HepG2 (cell line): Measurements from ENCODE around the gene ZNF341. TPM values are rescaled to one million over a fixed set of nuclear protein-coding genes. Genes with fewer than 3 reads are reported as not detected.
A peak's percentile ranks its signal among the peaks of the same experiment; 100 is the strongest.

Experiments
- ARNTL ChIP-seq: sonication (generic); formaldehyde crosslinking; IDR thresholded peaks from 2 replicates; pipeline ENCODE4 v1.4.0; 2020; ENCODE audit warnings: mild to moderate bottlenecking, missing genetic modification reagents
- CBFB ChIP-seq: sonication (generic); formaldehyde crosslinking; IDR thresholded peaks from 2 replicates; pipeline ENCODE4 v1.4.0; 2020; ENCODE audit warnings: missing genetic modification reagents
- CBX5 ChIP-seq: sonication (generic); formaldehyde crosslinking; IDR thresholded peaks from 2 replicates; pipeline ENCODE4 v1.4.0; 2020; ENCODE audit warnings: missing genetic modification reagents, borderline replicate concordance
- CREM ChIP-seq, 2 experiments: sonication (generic) in 1 of 2; formaldehyde crosslinking in 1 of 2; IDR thresholded peaks; 2 replicates each; pipeline versions ENCODE4 v1.4.0 to v1.6.1; 2016 to 2020; ENCODE audit warnings: antibody characterized with exemption in 1 of 2, mild to moderate bottlenecking in 1 of 2, missing genetic modification reagents in 1 of 2
- HNRNPH1 ChIP-seq: fragments of 200-400 bp; formaldehyde crosslinking; optimal IDR thresholded peaks from 2 replicates; pipeline ENCODE3; 2017; ENCODE audit warnings: mild to moderate bottlenecking, low read depth, low read length
- HOXA9 ChIP-seq: sonication (generic); formaldehyde crosslinking; IDR thresholded peaks from 2 replicates; pipeline ENCODE4 v1.8.1; 2022; ENCODE audit warnings: missing genetic modification reagents, mild to moderate bottlenecking, moderate library complexity, borderline replicate concordance
- KDM5B ChIP-seq: sonication (generic); formaldehyde crosslinking; IDR thresholded peaks from 2 replicates; pipeline ENCODE4 v1.4.0; 2020; ENCODE audit warnings: missing genetic modification reagents, mild to moderate bottlenecking, borderline replicate concordance
- PCBP2 ChIP-seq: fragments of 200-400 bp; formaldehyde crosslinking; optimal IDR thresholded peaks from 2 replicates; pipeline ENCODE3; 2018; ENCODE audit warnings: low read length, low read depth; ENCODE audit not compliant: poor library complexity, severe bottlenecking
- RAD21 ChIP-seq: fragments of 450-650 bp; formaldehyde crosslinking; IDR thresholded peaks from 2 replicates; pipeline ENCODE4 v1.5.0; 2020; ENCODE audit warnings: mild to moderate bottlenecking
- SRY ChIP-seq: sonication (generic); formaldehyde crosslinking; IDR thresholded peaks from 2 replicates; pipeline ENCODE4 v1.8.0; 2022; ENCODE audit warnings: mild to moderate bottlenecking, missing genetic modification reagents
- TAF15 ChIP-seq: fragments of 200-400 bp; formaldehyde crosslinking; IDR thresholded peaks from one replicate; pipeline ENCODE4 v1.6.1; 2018; ENCODE audit warnings: mild to moderate bottlenecking, low read depth, low read length; ENCODE audit not compliant: poor library complexity, severe bottlenecking
- XRCC5 ChIP-seq: fragments of 200-400 bp; formaldehyde crosslinking; optimal IDR thresholded peaks from 2 replicates; pipeline ENCODE3; 2017; ENCODE audit warnings: mild to moderate bottlenecking, low read length
- ZBTB7A ChIP-seq: sonication (generic); formaldehyde crosslinking; IDR thresholded peaks from 2 replicates; pipeline ENCODE4 v1.8.0; 2022; ENCODE audit warnings: mild to moderate bottlenecking, missing genetic modification reagents
- ZNF326 ChIP-seq: sonication (generic); formaldehyde crosslinking; IDR thresholded peaks from 2 replicates; pipeline ENCODE4 v1.4.0; 2020; ENCODE audit warnings: missing genetic modification reagents, borderline replicate concordance
- ZNF629 ChIP-seq: sonication (generic); formaldehyde crosslinking; conservative IDR thresholded peaks from 2 replicates; pipeline ENCODE4 v1.5.0; 2020; ENCODE audit warnings: missing genetic modification reagents
- ZNF777 ChIP-seq: sonication (generic); formaldehyde crosslinking; IDR thresholded peaks from 2 replicates; pipeline ENCODE4 v1.4.0; 2020; ENCODE audit warnings: missing genetic modification reagents
- polyA plus RNA-seq, 8 experiments: library from polyadenylated mRNA; depleted of rRNA in 3 of 8; stranded (reverse) in 7 of 8; unstranded in 1 of 8; fragments of >200 nt; fragmentation: Illumina TruSeq in 4 of 8; extraction: Trizol in 4 of 8; gene quantifications; 2 replicates each; pipeline versions ENCODE4 v1.2.1 to v1.2.3, GENCODE V29; 2011 to 2016; ENCODE audit warnings: low read depth in 4 of 8, missing spikeins in 1 of 8, mixed read lengths in 1 of 8; ENCODE audit not compliant: insufficient read depth in 1 of 8
- total RNA-seq, 5 experiments: library from RNA; depleted of rRNA; stranded (reverse); fragments of >200 nt; fragmentation: Illumina TruSeq; extraction: Trizol; gene quantifications; 2 replicates each; pipeline ENCODE4 v1.2.3, GENCODE V29; 2016; ENCODE audit warnings: low read depth in 1 of 5
- TF ChIP-seq, protein P1 (sequence below): sonication (generic); formaldehyde crosslinking; IDR thresholded peaks from 2 replicates; pipeline ENCODE4 v1.8.0; 2022; ENCODE audit warnings: mild to moderate bottlenecking, missing genetic modification reagents; ENCODE audit not compliant: insufficient replicate concordance
- TF ChIP-seq, protein P2 (sequence below): sonication (generic); formaldehyde crosslinking; conservative IDR thresholded peaks from 2 replicates; pipeline ENCODE4 v1.4.0; 2020; ENCODE audit warnings: mild to moderate bottlenecking, missing genetic modification reagents, moderate library complexity
- TF ChIP-seq, protein P3 (sequence below): sonication (generic); formaldehyde crosslinking; IDR thresholded peaks from 2 replicates; pipeline ENCODE4 v1.5.1; 2020; ENCODE audit warnings: missing genetic modification reagents, mild to moderate bottlenecking, borderline replicate concordance

Gene ZNF341
- total and polyA plus RNA-seq, 2 of the 13 experiments (the other 11 are each of a cell fraction or from before 2014, with no cell fraction given) = 1.1 to 2.2 TPM

DNA sequence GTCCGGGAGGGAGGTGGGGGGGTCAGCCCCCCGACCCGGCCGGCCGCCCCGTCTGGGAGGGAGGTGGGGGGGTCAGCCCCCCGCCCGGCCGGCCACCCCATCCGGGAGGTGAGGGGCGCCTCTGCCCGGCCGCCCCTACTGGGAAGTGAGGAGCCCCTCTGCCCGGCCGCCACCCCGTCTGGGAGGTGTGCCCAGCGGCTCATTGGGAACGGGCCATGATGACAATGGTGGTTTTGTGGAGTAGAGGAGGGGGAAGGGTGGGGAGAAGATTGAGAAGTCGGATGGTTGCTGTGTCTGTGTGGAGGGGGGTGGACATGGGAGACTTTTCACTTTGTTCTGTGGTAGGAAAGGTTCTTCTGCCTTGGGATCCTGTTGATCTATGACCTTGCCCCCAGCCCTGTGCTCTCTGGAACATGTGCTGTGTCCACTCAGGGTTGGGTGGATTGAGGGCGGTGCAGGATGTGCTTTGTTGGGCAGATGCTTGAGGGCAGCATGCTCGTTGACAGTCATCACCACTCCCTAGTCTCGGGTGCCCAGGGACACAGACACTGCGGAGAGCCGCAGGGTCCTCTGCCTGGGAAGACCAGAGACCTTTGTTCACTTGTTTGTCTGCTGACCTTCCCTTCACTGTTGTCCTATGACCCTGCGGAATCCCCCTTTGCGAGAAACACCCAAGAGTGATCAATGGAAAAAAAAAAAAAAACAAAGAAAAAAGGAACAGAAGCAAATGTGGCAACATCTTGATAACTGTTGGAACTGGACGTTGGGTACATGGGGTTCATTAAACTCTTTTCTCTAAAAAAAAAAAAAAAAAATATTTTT lies 30.0 kb upstream of the ZNF341 start (continued):
- TF ChIP-seq, protein P1, sequence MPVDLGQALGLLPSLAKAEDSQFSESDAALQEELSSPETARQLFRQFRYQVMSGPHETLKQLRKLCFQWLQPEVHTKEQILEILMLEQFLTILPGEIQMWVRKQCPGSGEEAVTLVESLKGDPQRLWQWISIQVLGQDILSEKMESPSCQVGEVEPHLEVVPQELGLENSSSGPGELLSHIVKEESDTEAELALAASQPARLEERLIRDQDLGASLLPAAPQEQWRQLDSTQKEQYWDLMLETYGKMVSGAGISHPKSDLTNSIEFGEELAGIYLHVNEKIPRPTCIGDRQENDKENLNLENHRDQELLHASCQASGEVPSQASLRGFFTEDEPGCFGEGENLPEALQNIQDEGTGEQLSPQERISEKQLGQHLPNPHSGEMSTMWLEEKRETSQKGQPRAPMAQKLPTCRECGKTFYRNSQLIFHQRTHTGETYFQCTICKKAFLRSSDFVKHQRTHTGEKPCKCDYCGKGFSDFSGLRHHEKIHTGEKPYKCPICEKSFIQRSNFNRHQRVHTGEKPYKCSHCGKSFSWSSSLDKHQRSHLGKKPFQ (CRISPR knock-in tag) = no peak
- TF ChIP-seq, protein P2, sequence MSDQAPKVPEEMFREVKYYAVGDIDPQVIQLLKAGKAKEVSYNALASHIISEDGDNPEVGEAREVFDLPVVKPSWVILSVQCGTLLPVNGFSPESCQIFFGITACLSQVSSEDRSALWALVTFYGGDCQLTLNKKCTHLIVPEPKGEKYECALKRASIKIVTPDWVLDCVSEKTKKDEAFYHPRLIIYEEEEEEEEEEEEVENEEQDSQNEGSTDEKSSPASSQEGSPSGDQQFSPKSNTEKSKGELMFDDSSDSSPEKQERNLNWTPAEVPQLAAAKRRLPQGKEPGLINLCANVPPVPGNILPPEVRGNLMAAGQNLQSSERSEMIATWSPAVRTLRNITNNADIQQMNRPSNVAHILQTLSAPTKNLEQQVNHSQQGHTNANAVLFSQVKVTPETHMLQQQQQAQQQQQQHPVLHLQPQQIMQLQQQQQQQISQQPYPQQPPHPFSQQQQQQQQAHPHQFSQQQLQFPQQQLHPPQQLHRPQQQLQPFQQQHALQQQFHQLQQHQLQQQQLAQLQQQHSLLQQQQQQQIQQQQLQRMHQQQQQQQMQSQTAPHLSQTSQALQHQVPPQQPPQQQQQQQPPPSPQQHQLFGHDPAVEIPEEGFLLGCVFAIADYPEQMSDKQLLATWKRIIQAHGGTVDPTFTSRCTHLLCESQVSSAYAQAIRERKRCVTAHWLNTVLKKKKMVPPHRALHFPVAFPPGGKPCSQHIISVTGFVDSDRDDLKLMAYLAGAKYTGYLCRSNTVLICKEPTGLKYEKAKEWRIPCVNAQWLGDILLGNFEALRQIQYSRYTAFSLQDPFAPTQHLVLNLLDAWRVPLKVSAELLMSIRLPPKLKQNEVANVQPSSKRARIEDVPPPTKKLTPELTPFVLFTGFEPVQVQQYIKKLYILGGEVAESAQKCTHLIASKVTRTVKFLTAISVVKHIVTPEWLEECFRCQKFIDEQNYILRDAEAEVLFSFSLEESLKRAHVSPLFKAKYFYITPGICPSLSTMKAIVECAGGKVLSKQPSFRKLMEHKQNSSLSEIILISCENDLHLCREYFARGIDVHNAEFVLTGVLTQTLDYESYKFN = peak; percentile 96
- no peak for TF ChIP-seq HOXA9 (CRISPR knock-in tag)
- TF ChIP-seq, protein P3, sequence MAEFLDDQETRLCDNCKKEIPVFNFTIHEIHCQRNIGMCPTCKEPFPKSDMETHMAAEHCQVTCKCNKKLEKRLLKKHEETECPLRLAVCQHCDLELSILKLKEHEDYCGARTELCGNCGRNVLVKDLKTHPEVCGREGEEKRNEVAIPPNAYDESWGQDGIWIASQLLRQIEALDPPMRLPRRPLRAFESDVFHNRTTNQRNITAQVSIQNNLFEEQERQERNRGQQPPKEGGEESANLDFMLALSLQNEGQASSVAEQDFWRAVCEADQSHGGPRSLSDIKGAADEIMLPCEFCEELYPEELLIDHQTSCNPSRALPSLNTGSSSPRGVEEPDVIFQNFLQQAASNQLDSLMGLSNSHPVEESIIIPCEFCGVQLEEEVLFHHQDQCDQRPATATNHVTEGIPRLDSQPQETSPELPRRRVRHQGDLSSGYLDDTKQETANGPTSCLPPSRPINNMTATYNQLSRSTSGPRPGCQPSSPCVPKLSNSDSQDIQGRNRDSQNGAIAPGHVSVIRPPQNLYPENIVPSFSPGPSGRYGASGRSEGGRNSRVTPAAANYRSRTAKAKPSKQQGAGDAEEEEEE (CRISPR knock-in tag) = peak; percentile 79; the same call in 1 of the 2 replicates
- TF ChIP-seq CBX5 (CRISPR knock-in tag) = peak; percentile 85
- TF ChIP-seq ZNF326 = no peak
- TF ChIP-seq TAF15 = no peak
- TF ChIP-seq HNRNPH1 = no peak
- TF ChIP-seq ZBTB7A (CRISPR knock-in tag) = peak; percentile 99
- TF ChIP-seq XRCC5 = no peak
- no peak for TF ChIP-seq PCBP2
- TF ChIP-seq RAD21 = no peak; the same call in 1 of the 2 replicates
- peak; percentile 84; the same call in 1 of the 2 replicates for TF ChIP-seq ARNTL (CRISPR knock-in tag)
- peak; percentile 39; the same call in 1 of the 2 replicates for TF ChIP-seq ZNF629 (CRISPR knock-in tag)
- TF ChIP-seq SRY (CRISPR knock-in tag) = no peak
- TF ChIP-seq KDM5B (CRISPR knock-in tag) = peak; percentile 70; the same call in 1 of the 2 replicates
- peak; percentile 57; the same call in 1 of the 2 replicates for TF ChIP-seq CBFB (CRISPR knock-in tag)
- TF ChIP-seq CREM (IDR thresholded peaks at IDR 0.05) = peak; percentile 81
- no peak for TF ChIP-seq CREM (CRISPR knock-in tag; IDR thresholded peaks at IDR 0.05)
- 0 out of 2 replicates have a peak, but pooled peaks have one; percentile 39 for TF ChIP-seq ZNF777 (CRISPR knock-in tag)
